ENCODE data around the gene HS3ST1.

Gene HS3ST1

DNA sequence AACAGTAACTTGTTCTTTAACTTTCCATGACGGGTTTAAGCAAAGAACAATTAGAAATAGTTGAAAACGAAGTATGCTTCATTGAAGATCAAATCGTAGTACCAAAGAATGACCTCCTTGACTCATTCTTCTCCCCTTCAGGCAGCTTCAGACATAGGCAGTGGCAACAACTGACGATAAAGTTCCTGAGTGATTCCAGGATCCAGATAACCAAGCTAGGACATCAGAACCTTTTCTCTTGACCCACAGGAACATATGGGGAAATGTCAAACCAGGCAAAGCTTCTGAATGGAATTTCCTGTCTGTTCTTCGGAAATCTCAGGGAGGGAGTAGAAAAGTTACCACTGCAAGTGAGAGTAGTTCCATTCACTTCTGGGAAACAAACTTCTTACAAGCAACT lies 74.2 kb downstream of the HS3ST1 start:
- TF ChIP-seq TCF12 (IDR thresholded peaks at IDR 0.05; ENCODE audit: low read depth) (no peak), TAF1 (IDR thresholded peaks at IDR 0.05; ENCODE audit: low read depth) (no peak), CEBPB (IDR thresholded peaks at IDR 0.05) (no peak), EP300 (IDR thresholded peaks at IDR 0.05; ENCODE audit: borderline replicate concordance) (no peak), ZBTB7A (IDR thresholded peaks at IDR 0.05; ENCODE audit: low read depth) (no peak), YY1 (IDR thresholded peaks at IDR 0.05; ENCODE audit: low read depth) (no peak), NFIC (IDR thresholded peaks at IDR 0.05) (no peak), CREB1 (IDR thresholded peaks at IDR 0.05; ENCODE audit: low read depth) (no peak), EGR1 (IDR thresholded peaks at IDR 0.05) (no peak)
- TF ChIP-seq, protein P1, sequence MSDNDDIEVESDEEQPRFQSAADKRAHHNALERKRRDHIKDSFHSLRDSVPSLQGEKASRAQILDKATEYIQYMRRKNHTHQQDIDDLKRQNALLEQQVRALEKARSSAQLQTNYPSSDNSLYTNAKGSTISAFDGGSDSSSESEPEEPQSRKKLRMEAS (IDR thresholded peaks at IDR 0.05): no peak
- TF ChIP-seq, protein P2, sequence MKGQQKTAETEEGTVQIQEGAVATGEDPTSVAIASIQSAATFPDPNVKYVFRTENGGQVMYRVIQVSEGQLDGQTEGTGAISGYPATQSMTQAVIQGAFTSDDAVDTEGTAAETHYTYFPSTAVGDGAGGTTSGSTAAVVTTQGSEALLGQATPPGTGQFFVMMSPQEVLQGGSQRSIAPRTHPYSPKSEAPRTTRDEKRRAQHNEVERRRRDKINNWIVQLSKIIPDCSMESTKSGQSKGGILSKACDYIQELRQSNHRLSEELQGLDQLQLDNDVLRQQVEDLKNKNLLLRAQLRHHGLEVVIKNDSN (IDR thresholded peaks at IDR 0.05): no peak

DNA sequence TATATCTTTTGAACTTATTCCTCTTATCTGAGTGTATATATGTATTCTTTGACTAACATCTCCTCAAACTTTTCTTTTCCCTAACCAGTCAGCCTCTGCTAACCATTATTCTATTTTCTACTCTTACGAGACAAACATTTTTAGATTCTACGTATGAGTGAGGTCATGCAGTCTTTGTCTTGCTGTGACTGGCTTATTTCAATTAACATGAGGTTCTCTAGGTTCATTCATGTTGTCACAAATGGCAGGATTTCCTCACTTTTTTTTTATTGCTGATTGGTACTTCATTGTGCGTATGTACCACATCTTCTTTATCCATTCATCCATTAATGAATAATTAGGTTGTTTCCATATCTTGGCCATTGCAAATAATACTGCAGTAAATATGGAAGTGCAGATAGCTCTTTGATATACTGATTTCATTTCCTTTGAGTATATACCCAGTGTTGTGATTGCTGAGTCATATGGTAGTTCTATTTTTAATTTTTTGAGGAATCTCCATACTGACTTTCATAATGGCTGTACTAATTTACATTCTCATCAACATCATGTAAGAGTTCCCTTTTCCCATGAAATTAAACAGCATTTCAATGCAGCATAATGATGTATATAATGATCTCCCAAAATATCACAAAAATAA lies 80.1 kb downstream of the HS3ST1 start:
- no peak for TF ChIP-seq YY1 (IDR thresholded peaks at IDR 0.05; ENCODE audit: low read depth)
- no peak for TF ChIP-seq FOXM1 (IDR thresholded peaks at IDR 0.05; ENCODE audit: borderline replicate concordance, low read depth)
- no peak for TF ChIP-seq TAF1 (IDR thresholded peaks at IDR 0.05; ENCODE audit: low read depth)
- no peak for TF ChIP-seq CEBPB (IDR thresholded peaks at IDR 0.05)
- no peak for TF ChIP-seq TEAD4 (IDR thresholded peaks at IDR 0.05)
- TF ChIP-seq ZBTB7A (IDR thresholded peaks at IDR 0.05; ENCODE audit: low read depth): no peak
- TF ChIP-seq, protein P3, sequence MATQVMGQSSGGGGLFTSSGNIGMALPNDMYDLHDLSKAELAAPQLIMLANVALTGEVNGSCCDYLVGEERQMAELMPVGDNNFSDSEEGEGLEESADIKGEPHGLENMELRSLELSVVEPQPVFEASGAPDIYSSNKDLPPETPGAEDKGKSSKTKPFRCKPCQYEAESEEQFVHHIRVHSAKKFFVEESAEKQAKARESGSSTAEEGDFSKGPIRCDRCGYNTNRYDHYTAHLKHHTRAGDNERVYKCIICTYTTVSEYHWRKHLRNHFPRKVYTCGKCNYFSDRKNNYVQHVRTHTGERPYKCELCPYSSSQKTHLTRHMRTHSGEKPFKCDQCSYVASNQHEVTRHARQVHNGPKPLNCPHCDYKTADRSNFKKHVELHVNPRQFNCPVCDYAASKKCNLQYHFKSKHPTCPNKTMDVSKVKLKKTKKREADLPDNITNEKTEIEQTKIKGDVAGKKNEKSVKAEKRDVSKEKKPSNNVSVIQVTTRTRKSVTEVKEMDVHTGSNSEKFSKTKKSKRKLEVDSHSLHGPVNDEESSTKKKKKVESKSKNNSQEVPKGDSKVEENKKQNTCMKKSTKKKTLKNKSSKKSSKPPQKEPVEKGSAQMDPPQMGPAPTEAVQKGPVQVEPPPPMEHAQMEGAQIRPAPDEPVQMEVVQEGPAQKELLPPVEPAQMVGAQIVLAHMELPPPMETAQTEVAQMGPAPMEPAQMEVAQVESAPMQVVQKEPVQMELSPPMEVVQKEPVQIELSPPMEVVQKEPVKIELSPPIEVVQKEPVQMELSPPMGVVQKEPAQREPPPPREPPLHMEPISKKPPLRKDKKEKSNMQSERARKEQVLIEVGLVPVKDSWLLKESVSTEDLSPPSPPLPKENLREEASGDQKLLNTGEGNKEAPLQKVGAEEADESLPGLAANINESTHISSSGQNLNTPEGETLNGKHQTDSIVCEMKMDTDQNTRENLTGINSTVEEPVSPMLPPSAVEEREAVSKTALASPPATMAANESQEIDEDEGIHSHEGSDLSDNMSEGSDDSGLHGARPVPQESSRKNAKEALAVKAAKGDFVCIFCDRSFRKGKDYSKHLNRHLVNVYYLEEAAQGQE (IDR thresholded peaks at IDR 0.05; ENCODE audit: low read depth): no peak
- TF ChIP-seq, protein P2 (IDR thresholded peaks at IDR 0.05): no peak
- no peak for TF ChIP-seq RAD21 (IDR thresholded peaks at IDR 0.05; ENCODE audit: low read depth)
- TF ChIP-seq TCF12 (IDR thresholded peaks at IDR 0.05; ENCODE audit: low read depth): no peak
- TF ChIP-seq NFIC (IDR thresholded peaks at IDR 0.05): no peak
- TF ChIP-seq, protein P1 (IDR thresholded peaks at IDR 0.05): no peak
- TF ChIP-seq EP300 (IDR thresholded peaks at IDR 0.05; ENCODE audit: borderline replicate concordance): no peak
- no peak for TF ChIP-seq CREB1 (IDR thresholded peaks at IDR 0.05; ENCODE audit: low read depth)
- TF ChIP-seq EGR1 (IDR thresholded peaks at IDR 0.05): no peak

DNA sequence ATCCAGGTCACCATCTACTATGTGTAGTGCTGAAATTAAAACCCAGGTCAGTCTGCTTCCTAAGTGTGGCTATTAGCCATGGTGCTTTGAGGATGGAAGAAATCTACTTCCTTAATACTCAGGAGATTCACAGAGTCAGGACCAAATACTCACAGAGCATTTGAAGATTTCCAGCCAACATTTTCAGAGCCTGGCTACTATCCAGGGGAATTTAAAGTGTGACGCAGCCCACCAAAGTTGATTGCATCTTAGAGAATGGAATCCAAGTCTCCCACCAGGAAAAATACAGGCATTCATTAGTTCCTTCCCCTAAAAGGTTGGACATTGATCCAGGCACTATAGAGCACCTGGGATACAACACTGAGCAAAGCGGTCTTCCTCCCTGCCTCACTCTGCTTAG lies 83.8 kb downstream of the HS3ST1 start:
- TF ChIP-seq, protein P2 (IDR thresholded peaks at IDR 0.05): no peak
- no peak for TF ChIP-seq FOXM1 (IDR thresholded peaks at IDR 0.05; ENCODE audit: borderline replicate concordance, low read depth)
- TF ChIP-seq NFIC (IDR thresholded peaks at IDR 0.05): no peak
- TF ChIP-seq, protein P1 (IDR thresholded peaks at IDR 0.05): no peak
- no peak for TF ChIP-seq TAF1 (IDR thresholded peaks at IDR 0.05; ENCODE audit: low read depth)
- TF ChIP-seq EP300 (IDR thresholded peaks at IDR 0.05; ENCODE audit: borderline replicate concordance): no peak
- TF ChIP-seq TCF12 (IDR thresholded peaks at IDR 0.05; ENCODE audit: low read depth): no peak
- TF ChIP-seq, protein P3 (IDR thresholded peaks at IDR 0.05; ENCODE audit: low read depth): no peak
- no peak for TF ChIP-seq EGR1 (IDR thresholded peaks at IDR 0.05)
- no peak for TF ChIP-seq TEAD4 (IDR thresholded peaks at IDR 0.05)
- no peak for TF ChIP-seq YY1 (IDR thresholded peaks at IDR 0.05; ENCODE audit: low read depth)
- no peak for TF ChIP-seq ZBTB7A (IDR thresholded peaks at IDR 0.05; ENCODE audit: low read depth)
- no peak for TF ChIP-seq CEBPB (IDR thresholded peaks at IDR 0.05)
- TF ChIP-seq RAD21 (IDR thresholded peaks at IDR 0.05; ENCODE audit: low read depth): no peak
- no peak for TF ChIP-seq CREB1 (IDR thresholded peaks at IDR 0.05; ENCODE audit: low read depth)

DNA sequence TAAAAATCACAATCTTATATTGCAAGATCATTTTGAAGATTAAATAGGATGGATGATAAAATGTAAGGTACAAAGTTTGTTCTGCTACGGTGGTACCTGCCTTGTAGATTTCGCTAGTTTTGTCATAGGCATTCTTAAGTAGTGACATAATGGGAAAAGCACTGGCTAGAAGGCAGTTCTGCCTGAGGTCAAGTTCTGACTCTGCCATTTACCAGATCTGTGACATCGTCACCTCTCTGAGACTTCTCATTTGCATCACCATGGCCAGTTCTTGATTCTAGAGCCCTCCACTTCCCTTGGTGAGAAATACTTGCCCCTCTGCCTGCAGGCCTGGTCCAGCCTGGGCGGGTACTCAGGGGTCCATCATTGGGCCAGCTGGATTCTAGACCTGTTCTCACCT lies 85.2 kb downstream of the HS3ST1 start:
- TF ChIP-seq, protein P1 (IDR thresholded peaks at IDR 0.05): no peak
- no peak for TF ChIP-seq EP300 (IDR thresholded peaks at IDR 0.05; ENCODE audit: borderline replicate concordance)
- TF ChIP-seq RAD21 (IDR thresholded peaks at IDR 0.05; ENCODE audit: low read depth): no peak
- TF ChIP-seq TAF1 (IDR thresholded peaks at IDR 0.05; ENCODE audit: low read depth): no peak
- TF ChIP-seq FOXM1 (IDR thresholded peaks at IDR 0.05; ENCODE audit: borderline replicate concordance, low read depth): no peak
- TF ChIP-seq ZBTB7A (IDR thresholded peaks at IDR 0.05; ENCODE audit: low read depth): no peak
- TF ChIP-seq, protein P3 (IDR thresholded peaks at IDR 0.05; ENCODE audit: low read depth): no peak
- TF ChIP-seq CEBPB (IDR thresholded peaks at IDR 0.05): no peak
- no peak for TF ChIP-seq NFIC (IDR thresholded peaks at IDR 0.05)
- TF ChIP-seq YY1 (IDR thresholded peaks at IDR 0.05; ENCODE audit: low read depth): no peak
- TF ChIP-seq CREB1 (IDR thresholded peaks at IDR 0.05; ENCODE audit: low read depth): no peak
- no peak for TF ChIP-seq TCF12 (IDR thresholded peaks at IDR 0.05; ENCODE audit: low read depth)
- TF ChIP-seq TEAD4 (IDR thresholded peaks at IDR 0.05): no peak
- no peak for TF ChIP-seq EGR1 (IDR thresholded peaks at IDR 0.05)
- TF ChIP-seq, protein P2 (IDR thresholded peaks at IDR 0.05): no peak

Measured in Ishikawa (cell line).